Measurements from ENCODE around the gene ZNF700.
"Not testable (repeated sequence)": the region's sequence is repeated elsewhere in the genome, so short reads cannot be mapped to it uniquely, and the experiment has no call there.

ZNF700 gene

DNA sequence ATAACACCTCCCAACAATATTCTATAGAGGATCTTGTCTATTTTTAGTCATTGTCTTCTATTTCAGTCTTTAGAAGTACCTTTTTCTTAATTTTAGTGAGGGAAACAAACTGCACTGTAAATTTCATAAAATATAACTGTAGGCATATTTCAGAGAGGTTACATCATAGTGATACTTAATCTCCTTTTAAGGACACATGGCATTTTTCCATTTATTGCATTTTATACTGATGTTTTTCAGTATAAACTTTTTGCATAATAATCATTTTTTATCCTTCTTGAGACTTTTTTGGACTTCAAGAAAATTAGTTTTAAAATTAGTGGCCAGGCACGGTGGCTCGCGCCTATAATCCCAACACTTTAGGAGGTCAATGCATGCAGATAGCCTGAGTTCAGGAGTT is 6.6 kb downstream of the ZNF700 start:
- peaks cover 0 to 11% (median 6%) of the 10 kb centered on the region in 4 donors for H3K4me1 ChIP-seq
- TF ChIP-seq, protein P1, sequence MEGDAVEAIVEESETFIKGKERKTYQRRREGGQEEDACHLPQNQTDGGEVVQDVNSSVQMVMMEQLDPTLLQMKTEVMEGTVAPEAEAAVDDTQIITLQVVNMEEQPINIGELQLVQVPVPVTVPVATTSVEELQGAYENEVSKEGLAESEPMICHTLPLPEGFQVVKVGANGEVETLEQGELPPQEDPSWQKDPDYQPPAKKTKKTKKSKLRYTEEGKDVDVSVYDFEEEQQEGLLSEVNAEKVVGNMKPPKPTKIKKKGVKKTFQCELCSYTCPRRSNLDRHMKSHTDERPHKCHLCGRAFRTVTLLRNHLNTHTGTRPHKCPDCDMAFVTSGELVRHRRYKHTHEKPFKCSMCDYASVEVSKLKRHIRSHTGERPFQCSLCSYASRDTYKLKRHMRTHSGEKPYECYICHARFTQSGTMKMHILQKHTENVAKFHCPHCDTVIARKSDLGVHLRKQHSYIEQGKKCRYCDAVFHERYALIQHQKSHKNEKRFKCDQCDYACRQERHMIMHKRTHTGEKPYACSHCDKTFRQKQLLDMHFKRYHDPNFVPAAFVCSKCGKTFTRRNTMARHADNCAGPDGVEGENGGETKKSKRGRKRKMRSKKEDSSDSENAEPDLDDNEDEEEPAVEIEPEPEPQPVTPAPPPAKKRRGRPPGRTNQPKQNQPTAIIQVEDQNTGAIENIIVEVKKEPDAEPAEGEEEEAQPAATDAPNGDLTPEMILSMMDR (IDR thresholded peaks at IDR 0.05): no peak
- no peak overlapping the region for H3K27ac ChIP-seq
- DNase-seq: no peak
- intact Hi-C loops (cut with DNase I; ENCODE audit: low total_unique reads): no loop called here
- H3K27me3 ChIP-seq: no peaks in the 10 kb centered on the region
- H3K36me3 ChIP-seq: peaks cover 5 to 12% (median 7%) of the 10 kb centered on the region in 3 donors
- H3K4me3 ChIP-seq: no peak overlapping the region
- H3K9me3 ChIP-seq: peaks cover 0 to 11% (median 0%) of the 10 kb centered on the region in 3 donors

DNA sequence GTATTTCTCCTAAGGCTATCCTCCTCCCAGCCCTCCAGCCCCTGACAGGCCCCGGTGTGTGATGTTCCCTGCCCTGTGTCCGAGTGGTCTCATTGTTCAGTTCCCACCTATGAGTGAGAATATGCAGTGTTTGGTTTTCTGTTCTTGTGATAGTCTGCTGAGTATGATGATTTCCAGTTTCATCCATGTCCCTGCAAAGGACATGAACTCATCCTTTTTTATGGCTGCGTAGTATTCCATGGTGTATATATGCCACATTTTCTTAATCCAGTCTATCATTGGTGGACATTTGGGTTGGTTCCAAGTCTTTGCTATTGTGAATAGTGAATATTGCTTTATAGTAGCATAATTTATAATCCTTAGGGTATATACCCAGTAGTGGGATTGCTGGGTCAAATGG is 10.9 kb downstream of the ZNF700 start:
- H3K27me3 ChIP-seq; intact Hi-C loops (cut with DNase I; ENCODE audit: low total_unique reads); H3K27ac ChIP-seq; DNase-seq; H3K4me3 ChIP-seq; H3K4me1 ChIP-seq: not testable (repeated sequence)
- Histone ChIP-seq H3K36me3 (peaks cover 15 to 40% (median 34%) of the 10 kb centered on the region in 3 donors), H3K9me3 (peaks cover 0 to 44% (median 12%) of the 10 kb centered on the region in 3 donors)

DNA sequence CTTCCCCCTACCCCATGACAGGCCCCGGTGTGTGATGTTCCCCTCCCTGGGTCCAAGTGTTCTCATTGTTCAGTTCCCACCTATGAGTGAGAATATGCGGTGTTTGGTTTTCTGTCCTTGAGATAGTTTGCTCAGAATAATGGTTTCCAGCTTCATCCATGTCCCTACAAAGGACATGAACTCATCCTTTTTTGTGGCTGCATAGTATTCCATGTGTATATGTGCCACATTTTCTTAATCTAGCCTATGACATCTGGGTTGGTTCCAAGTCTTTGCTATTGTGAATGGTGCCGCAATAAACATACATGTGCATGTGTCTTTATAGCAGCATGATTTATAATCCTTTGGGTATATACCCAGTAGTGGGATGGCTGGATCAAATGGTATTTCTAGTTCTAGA is 13.5 kb downstream of the ZNF700 start:
- H3K27me3 ChIP-seq; H3K4me1 ChIP-seq; H3K27ac ChIP-seq; intact Hi-C loops (cut with DNase I; ENCODE audit: low total_unique reads); DNase-seq; H3K4me3 ChIP-seq: not testable (repeated sequence)
- Histone ChIP-seq H3K9me3 (peaks cover 0 to 69% (median 38%) of the 10 kb centered on the region in 3 donors), H3K36me3 (peaks cover 40 to 62% (median 59%) of the 10 kb centered on the region in 3 donors)

DNA sequence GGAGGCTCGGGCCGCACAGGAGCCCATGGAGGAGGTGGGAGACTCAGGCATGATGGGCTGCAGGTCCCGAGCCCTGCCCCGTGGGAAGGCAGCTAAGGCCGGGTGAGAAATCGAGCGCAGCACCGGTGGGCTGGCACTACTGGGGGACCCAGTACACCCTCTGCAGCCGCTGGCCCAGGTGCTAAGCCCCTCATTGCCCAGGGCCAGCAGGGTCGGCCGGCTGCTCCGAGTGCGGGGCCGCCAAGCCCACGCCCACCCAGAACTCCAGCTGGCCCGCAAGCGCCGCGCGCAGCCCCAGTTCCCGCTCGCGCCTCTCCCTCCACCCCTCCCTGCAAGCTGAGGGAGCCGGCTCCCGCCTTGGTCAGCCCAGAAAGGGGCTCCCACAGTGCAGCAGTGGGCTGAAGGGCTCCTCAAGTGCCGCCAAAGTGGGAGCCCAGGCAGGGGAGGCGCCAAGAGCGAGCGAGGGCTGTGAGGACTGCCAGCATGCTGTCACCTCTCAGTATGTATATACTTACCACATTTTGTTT is 16.5 kb downstream of the ZNF700 start:
- H3K36me3 ChIP-seq: peaks cover 66 to 83% (median 79%) of the 10 kb centered on the region in 3 donors
- H3K27ac ChIP-seq; H3K4me1 ChIP-seq; H3K27me3 ChIP-seq; intact Hi-C loops (cut with DNase I; ENCODE audit: low total_unique reads); H3K4me3 ChIP-seq; DNase-seq: not testable (repeated sequence)
- peaks cover 7 to 88% (median 68%) of the 10 kb centered on the region in 3 donors for H3K9me3 ChIP-seq

DNA sequence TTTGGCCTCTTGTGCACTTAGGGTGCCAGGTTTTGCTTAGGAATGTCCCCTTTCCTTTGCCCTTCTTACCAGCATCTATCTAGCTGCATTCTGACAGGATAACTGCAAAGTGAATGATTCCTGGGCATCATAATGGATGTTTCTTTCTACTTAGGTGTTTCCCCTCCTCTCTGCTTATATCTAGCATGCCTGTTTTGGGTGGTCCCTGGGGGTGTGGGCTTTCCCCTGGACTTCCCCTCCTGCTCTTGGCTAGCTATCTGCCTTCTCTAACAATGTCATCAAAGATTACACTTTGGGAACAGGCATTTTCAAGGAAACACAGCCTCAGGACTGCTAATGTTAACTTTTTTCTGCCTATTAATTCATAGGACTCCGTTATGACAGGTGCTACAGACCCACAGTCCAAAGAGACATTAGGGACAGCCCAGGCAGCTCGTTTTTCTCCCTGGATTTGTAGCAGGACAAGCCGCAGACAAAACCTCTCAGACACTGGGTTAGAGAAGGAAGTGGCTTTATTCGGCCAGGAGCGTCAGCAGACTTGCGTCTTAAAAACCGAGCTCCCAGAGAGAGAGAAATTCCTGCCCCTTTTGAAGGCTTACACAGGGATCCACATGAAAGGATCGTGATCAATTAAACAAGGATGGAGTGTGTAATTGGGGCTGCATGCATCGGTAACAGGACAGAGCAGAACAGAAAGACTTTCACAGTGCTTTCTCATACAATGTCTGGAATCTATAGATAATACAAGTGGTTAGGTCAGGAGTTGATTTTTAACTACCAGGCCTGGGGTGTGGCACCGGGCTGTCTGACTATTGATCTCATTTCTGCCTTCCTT is 17.3 kb downstream of the ZNF700 start:
- no peaks in the 10 kb centered on the region for H3K4me1 ChIP-seq
- no peak overlapping the region for H3K4me3 ChIP-seq
- no peak for DNase-seq
- TF ChIP-seq, protein P1 (IDR thresholded peaks at IDR 0.05): no peak
- peaks cover 7 to 93% (median 76%) of the 10 kb centered on the region in 3 donors for H3K9me3 ChIP-seq
- intact Hi-C loops (cut with DNase I; ENCODE audit: low total_unique reads): no loop called here
- H3K27me3 ChIP-seq: no peaks in the 10 kb centered on the region
- no peak overlapping the region for H3K27ac ChIP-seq
- peaks cover 74 to 91% (median 87%) of the 10 kb centered on the region in 3 donors for H3K36me3 ChIP-seq

DNA sequence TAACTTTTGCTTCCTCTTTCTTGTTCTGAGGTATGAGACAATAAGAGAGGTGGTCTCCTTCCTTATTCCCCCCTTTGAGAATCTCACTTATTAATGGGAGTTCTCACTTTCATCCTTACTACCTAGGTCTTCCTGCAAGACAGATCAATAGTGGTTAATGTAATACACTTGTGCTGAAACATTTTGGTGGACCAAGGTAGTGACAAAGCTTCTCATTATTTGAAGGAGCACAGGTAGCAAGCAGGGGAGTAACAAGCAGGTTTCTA is 17.9 kb downstream of the ZNF700 start:
- H3K9me3 ChIP-seq: peaks cover 7 to 94% (median 82%) of the 10 kb centered on the region in 3 donors
- H3K27me3 ChIP-seq: no peaks in the 10 kb centered on the region
- H3K4me3 ChIP-seq: no peak overlapping the region
- no peaks in the 10 kb centered on the region for H3K4me1 ChIP-seq
- peaks cover 79 to 92% (median 90%) of the 10 kb centered on the region in 3 donors for H3K36me3 ChIP-seq
- intact Hi-C loops (cut with DNase I; ENCODE audit: low total_unique reads): no loop called here
- no peak overlapping the region for H3K27ac ChIP-seq
- DNase-seq: no peak
- TF ChIP-seq, protein P1 (IDR thresholded peaks at IDR 0.05): no peak

DNA sequence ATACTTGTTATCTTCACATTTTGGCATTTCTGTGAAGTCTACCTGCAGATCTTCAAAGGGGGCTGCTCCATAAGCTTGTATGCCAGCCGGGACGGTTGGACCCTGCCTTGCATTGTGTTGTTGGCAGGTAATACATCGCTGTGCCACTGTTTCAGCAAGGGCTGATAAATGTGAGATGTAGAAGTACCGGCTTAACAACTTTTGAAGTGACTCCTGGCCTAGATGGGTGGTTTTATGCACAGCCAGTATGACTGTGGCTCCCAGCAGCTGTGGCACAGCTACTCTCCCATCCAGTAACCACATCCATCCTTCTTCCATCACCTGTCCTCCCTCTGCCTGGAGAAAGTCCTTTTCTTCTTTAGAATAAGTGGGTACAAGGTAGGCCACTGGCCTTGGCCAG is 19.7 kb downstream of the ZNF700 start:
- H3K27ac ChIP-seq: no peak overlapping the region
- H3K4me1 ChIP-seq: no peaks in the 10 kb centered on the region
- DNase-seq: no peak
- TF ChIP-seq, protein P1 (IDR thresholded peaks at IDR 0.05): no peak
- peaks cover 96 to 100% (median 98%) of the 10 kb centered on the region in 3 donors for H3K36me3 ChIP-seq
- H3K27me3 ChIP-seq: no peaks in the 10 kb centered on the region
- intact Hi-C loops (cut with DNase I; ENCODE audit: low total_unique reads): no loop called here
- peaks cover 7 to 100% (median 98%) of the 10 kb centered on the region in 3 donors for H3K9me3 ChIP-seq
- no peak overlapping the region for H3K4me3 ChIP-seq
